K562 (cell line): Measurements from ENCODE around the gene FAM149B1. TPM values are rescaled to one million over a fixed set of nuclear protein-coding genes. Genes with fewer than 3 reads are reported as not detected.
A peak's percentile ranks its signal among the peaks of the same experiment; 100 is the strongest.

Experiments used
- ASH1L ChIP-seq: fragments of 450-650 bp; IDR thresholded peaks from 2 replicates; pipeline ENCODE4 v1.6.1; 2018; ENCODE audit warnings: borderline replicate concordance, mild to moderate bottlenecking, low read depth; ENCODE audit not compliant: partially characterized antibody
- BDP1 ChIP-seq: IDR thresholded peaks from 3 replicates; pipeline ENCODE4 v1.6.1; 2011; ENCODE audit not compliant: insufficient read length, insufficient read depth
- FOXJ3 ChIP-seq: sonication (generic); formaldehyde crosslinking; IDR thresholded peaks from 2 replicates; pipeline ENCODE4 v1.4.0; 2020; ENCODE audit warnings: mild to moderate bottlenecking, missing genetic modification reagents
- FOXK1 ChIP-seq: sonication (generic); formaldehyde crosslinking; IDR thresholded peaks from 2 replicates; pipeline ENCODE4 v1.8.0; 2022; ENCODE audit warnings: missing genetic modification reagents, mild to moderate bottlenecking, borderline replicate concordance
- FOXP1 ChIP-seq: sonication (generic); formaldehyde crosslinking; IDR thresholded peaks from 2 replicates; pipeline ENCODE4 v1.8.0; 2022; ENCODE audit warnings: mild to moderate bottlenecking, missing genetic modification reagents
- KLF16 ChIP-seq: IDR thresholded peaks from 2 replicates; pipeline ENCODE4 v1.6.1; 2016; ENCODE audit warnings: antibody characterized with exemption
- MYBL2 ChIP-seq, 2 experiments: fragments of 450-650 bp in 1 of 2; sonication (generic) in 1 of 2; formaldehyde crosslinking in 1 of 2; IDR thresholded peaks; 2 replicates each; pipeline versions ENCODE4 v1.6.1 to v1.8.1; 2017 to 2022; ENCODE audit warnings: borderline replicate concordance in 1 of 2, inconsistent platforms in 1 of 2, low read depth in 1 of 2, mild to moderate bottlenecking in 1 of 2, missing genetic modification reagents in 1 of 2, moderate library complexity in 1 of 2
- NFIC ChIP-seq: fragments of 450-650 bp; IDR thresholded peaks from 2 replicates; pipeline ENCODE4 v1.6.1; 2017; ENCODE audit warnings: mild to moderate bottlenecking, inconsistent platforms
- NONO ChIP-seq, 2 experiments: fragments of 200-400 bp in 1 of 2; fragments of 450-650 bp in 1 of 2; formaldehyde crosslinking in 1 of 2; IDR thresholded peaks; 2 replicates each; pipeline ENCODE4 v1.6.1; 2017; ENCODE audit warnings: low read depth in 2 of 2, mild to moderate bottlenecking in 2 of 2, moderate library complexity in 2 of 2, low read length in 1 of 2
- NR2F6 ChIP-seq: fragments of 450-650 bp; formaldehyde crosslinking; IDR thresholded peaks from 2 replicates; pipeline ENCODE4 v1.4.0; 2020; ENCODE audit warnings: mild to moderate bottlenecking
- PHTF2 ChIP-seq: fragments of 250-450 bp; sonication (Bioruptor Pico); IDR thresholded peaks from 2 replicates; pipeline ENCODE4 v1.5.0; 2021; ENCODE audit warnings: mild to moderate bottlenecking
- POLR2A ChIP-seq: fragments of 450-650 bp; conservative IDR thresholded peaks from 2 replicates; pipeline ENCODE4 v1.6.1; 2016
- POLR2G ChIP-seq: fragments of 200-400 bp; formaldehyde crosslinking; IDR thresholded peaks from 2 replicates; pipeline ENCODE4 v1.6.1; 2017; ENCODE audit warnings: low read depth, mild to moderate bottlenecking, antibody characterized with exemption, low read length, moderate library complexity
- SMAD2 ChIP-seq: fragments of 150-350 bp; IDR thresholded peaks from 2 replicates; pipeline ENCODE4 v1.6.1; 2014; ENCODE audit warnings: low read depth, mild to moderate bottlenecking, low read length
- SRSF9 ChIP-seq: fragments of 200-400 bp; formaldehyde crosslinking; IDR thresholded peaks from 2 replicates; pipeline ENCODE4 v1.6.1; 2017; ENCODE audit warnings: low read depth, low read length, borderline replicate concordance
- TCF7L2 ChIP-seq: fragments of 150-350 bp; IDR thresholded peaks from 2 replicates; pipeline ENCODE4 v1.6.1; 2016; ENCODE audit warnings: low read depth, mild to moderate bottlenecking, low read length, moderate library complexity
- ZC3H11A ChIP-seq: IDR thresholded peaks from 2 replicates; pipeline ENCODE4 v1.6.1; 2012; ENCODE audit warnings: low read depth, low read length, improper control_type of control experiment
- ZFX ChIP-seq: sonication (generic); formaldehyde crosslinking; IDR thresholded peaks from 2 replicates; pipeline ENCODE4 v1.8.0; 2022; ENCODE audit warnings: mild to moderate bottlenecking, missing genetic modification reagents, moderate library complexity
- ZNF3 ChIP-seq: fragments of 250-450 bp; sonication (Bioruptor Pico); IDR thresholded peaks from 2 replicates; pipeline ENCODE4 v1.5.0; 2021; ENCODE audit warnings: mild to moderate bottlenecking, moderate library complexity
- ZNF384 ChIP-seq: IDR thresholded peaks from 2 replicates; pipeline ENCODE4 v1.6.1; 2012; ENCODE audit warnings: low read depth, low read length, improper control_type of control experiment
- polyA plus RNA-seq, 8 experiments: library from polyadenylated mRNA; depleted of rRNA in 4 of 8; stranded (reverse) in 5 of 8; unstranded in 3 of 8; fragments of >200 nt; fragmentation: Nextera tagmentation in 2 of 8; fragmentation: Illumina TruSeq in 1 of 8; extraction: Ambion mirVana in 2 of 8; extraction: Trizol in 1 of 8; gene quantifications; 2 replicates each; pipeline versions ENCODE4 v1.2.1 to v1.2.3, GENCODE V29; 2011 to 2014; ENCODE audit warnings: inconsistent platforms in 1 of 8, missing spikeins in 1 of 8
- total RNA-seq, 7 experiments: library from RNA; depleted of rRNA in 6 of 7; stranded (reverse); fragments of >200 nt in 6 of 7; fragmentation: Illumina TruSeq in 2 of 7; extraction: Trizol in 2 of 7; gene quantifications; 2 replicates each; pipeline versions ENCODE4 v1.2.1 to v1.2.3, GENCODE V29; 2011 to 2021; ENCODE audit warnings: low replicate concordance in 1 of 7
- TF ChIP-seq, protein P1 (sequence below): sonication (generic); formaldehyde crosslinking; IDR thresholded peaks from 2 replicates; pipeline ENCODE4 v1.8.0; 2022; ENCODE audit warnings: missing genetic modification reagents, mild to moderate bottlenecking, borderline replicate concordance
- TF ChIP-seq, protein P2 (sequence below): fragments of 250-450 bp; sonication (Bioruptor Pico); IDR thresholded peaks from 2 replicates; pipeline ENCODE4 v1.5.0; 2021; ENCODE audit warnings: mild to moderate bottlenecking, borderline replicate concordance
- TF ChIP-seq, protein P3 (sequence below): sonication (generic); formaldehyde crosslinking; IDR thresholded peaks from 2 replicates; pipeline ENCODE4 v1.8.0; 2022; ENCODE audit warnings: mild to moderate bottlenecking, missing genetic modification reagents, borderline replicate concordance

Gene FAM149B1
- total and polyA plus RNA-seq, 9 of the 15 experiments (the other 6 are each of a cell fraction or from before 2014, with no cell fraction given) = 4.2 to 18.5 (median 9.3) TPM

DNA sequence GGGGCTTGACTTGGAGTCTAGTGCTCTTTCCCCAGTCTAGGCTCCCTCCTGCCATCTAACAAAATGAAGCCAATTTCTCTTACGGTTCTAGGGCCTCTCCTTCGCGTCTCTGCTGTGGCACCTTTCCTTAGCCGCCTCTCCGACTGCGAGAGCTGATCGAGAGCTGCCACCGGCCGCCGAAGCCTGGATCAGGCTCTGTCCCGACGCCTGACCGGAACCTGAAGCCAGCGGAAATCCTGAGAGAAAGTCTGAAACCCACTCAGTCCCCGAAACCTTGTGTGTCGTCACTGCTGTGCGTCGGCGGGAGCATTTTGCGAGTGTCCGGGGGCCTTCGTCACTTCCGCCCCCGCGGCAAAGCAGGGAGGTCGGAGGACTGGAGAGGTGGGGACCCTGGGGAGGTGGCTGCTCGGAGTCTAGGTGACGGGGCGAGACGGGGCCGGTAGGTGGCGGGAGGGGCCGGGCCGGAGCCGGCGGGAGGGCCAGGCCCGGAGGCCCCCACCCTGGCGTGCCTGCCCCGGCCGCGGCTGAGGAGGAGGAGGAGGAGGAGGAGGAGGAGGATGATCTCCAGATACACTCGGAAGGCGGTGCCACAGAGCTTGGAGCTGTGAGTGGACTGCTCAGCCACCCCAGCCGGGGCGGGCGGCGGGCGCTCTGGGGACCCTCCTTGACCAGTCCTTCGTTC lies at the start of gene FAM149B1, which contains the start of gene ECD (continued):
- TF ChIP-seq, protein P1, sequence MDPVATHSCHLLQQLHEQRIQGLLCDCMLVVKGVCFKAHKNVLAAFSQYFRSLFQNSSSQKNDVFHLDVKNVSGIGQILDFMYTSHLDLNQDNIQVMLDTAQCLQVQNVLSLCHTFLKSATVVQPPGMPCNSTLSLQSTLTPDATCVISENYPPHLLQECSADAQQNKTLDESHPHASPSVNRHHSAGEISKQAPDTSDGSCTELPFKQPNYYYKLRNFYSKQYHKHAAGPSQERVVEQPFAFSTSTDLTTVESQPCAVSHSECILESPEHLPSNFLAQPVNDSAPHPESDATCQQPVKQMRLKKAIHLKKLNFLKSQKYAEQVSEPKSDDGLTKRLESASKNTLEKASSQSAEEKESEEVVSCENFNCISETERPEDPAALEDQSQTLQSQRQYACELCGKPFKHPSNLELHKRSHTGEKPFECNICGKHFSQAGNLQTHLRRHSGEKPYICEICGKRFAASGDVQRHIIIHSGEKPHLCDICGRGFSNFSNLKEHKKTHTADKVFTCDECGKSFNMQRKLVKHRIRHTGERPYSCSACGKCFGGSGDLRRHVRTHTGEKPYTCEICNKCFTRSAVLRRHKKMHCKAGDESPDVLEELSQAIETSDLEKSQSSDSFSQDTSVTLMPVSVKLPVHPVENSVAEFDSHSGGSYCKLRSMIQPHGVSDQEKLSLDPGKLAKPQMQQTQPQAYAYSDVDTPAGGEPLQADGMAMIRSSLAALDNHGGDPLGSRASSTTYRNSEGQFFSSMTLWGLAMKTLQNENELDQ (CRISPR knock-in tag) = no peak
- TF ChIP-seq BDP1 (no peak), SMAD2 (no peak), FOXJ3 (CRISPR knock-in tag) (no peak), MYBL2 (IDR thresholded peaks at IDR 0.05; ENCODE audit: low read depth) (no peak), MYBL2 (CRISPR knock-in tag; IDR thresholded peaks at IDR 0.05; ENCODE audit: borderline replicate concordance) (no peak), ZC3H11A (no peak), SRSF9 (no peak), ZNF384 (no peak), FOXK1 (CRISPR knock-in tag) (no peak), PHTF2 (CRISPR knock-in tag) (no peak), NFIC (peak; percentile 47; the same call in 1 of the 2 replicates), ZFX (peak; percentile 81), NR2F6 (no peak), NONO (IDR thresholded peaks at IDR 0.05; ENCODE audit: low read depth in 2 of 2, low read length in 1 of 2) (peak; percentile 49 to 59; a peak in 2 of 4 replicates), POLR2G (peak; percentile 98), ZNF3 (no peak), KLF16 (no peak), ASH1L (peak; percentile 18), POLR2A (peak; percentile 98), TCF7L2 (no peak), FOXP1 (CRISPR knock-in tag) (no peak)
- TF ChIP-seq, protein P2, sequence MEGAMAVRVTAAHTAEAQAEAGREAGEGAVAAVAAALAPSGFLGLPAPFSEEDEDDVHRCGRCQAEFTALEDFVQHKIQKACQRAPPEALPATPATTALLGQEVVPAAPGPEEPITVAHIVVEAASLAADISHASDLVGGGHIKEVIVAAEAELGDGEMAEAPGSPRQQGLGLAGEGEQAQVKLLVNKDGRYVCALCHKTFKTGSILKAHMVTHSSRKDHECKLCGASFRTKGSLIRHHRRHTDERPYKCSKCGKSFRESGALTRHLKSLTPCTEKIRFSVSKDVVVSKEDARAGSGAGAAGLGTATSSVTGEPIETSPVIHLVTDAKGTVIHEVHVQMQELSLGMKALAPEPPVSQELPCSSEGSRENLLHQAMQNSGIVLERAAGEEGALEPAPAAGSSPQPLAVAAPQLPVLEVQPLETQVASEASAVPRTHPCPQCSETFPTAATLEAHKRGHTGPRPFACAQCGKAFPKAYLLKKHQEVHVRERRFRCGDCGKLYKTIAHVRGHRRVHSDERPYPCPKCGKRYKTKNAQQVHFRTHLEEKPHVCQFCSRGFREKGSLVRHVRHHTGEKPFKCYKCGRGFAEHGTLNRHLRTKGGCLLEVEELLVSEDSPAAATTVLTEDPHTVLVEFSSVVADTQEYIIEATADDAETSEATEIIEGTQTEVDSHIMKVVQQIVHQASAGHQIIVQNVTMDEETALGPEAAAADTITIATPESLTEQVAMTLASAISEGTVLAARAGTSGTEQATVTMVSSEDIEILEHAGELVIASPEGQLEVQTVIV (CRISPR knock-in tag) = no peak
- TF ChIP-seq, protein P3, sequence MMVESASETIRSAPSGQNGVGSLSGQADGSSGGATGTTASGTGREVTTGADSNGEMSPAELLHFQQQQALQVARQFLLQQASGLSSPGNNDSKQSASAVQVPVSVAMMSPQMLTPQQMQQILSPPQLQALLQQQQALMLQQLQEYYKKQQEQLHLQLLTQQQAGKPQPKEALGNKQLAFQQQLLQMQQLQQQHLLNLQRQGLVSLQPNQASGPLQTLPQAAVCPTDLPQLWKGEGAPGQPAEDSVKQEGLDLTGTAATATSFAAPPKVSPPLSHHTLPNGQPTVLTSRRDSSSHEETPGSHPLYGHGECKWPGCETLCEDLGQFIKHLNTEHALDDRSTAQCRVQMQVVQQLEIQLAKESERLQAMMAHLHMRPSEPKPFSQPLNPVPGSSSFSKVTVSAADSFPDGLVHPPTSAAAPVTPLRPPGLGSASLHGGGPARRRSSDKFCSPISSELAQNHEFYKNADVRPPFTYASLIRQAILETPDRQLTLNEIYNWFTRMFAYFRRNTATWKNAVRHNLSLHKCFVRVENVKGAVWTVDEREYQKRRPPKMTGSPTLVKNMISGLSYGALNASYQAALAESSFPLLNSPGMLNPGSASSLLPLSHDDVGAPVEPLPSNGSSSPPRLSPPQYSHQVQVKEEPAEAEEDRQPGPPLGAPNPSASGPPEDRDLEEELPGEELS (CRISPR knock-in tag) = no peak
